Lower leg skin (tissue), 4 donors: ENCODE data around the gene ZMYND8. TPM values are rescaled to one million over a fixed set of nuclear protein-coding genes. Genes with fewer than 3 reads are reported as not detected.
"Not testable (repeated sequence)": the region's sequence is repeated elsewhere in the genome, so short reads cannot be mapped to it uniquely, and the experiment has no call there.

Experiments used
- DNase-seq, 2 donors: peaks; one replicate each; pipeline ENCODE4 v3.0.0-alpha.2; 2019; ENCODE audit warnings: low spot score in 2 of 2
- H3K4me3 ChIP-seq: fragments of 200-600 bp; sonication (generic); 2 replicates; pipeline ENCODE4 v1.5.1; 2017; ENCODE audit warnings: mild to moderate bottlenecking, low read depth; ENCODE audit not compliant: poor library complexity, severe bottlenecking
- CTCF ChIP-seq, 3 donors: fragments of 450-650 bp; IDR thresholded peaks; one replicate each; pipeline ENCODE4 v1.5.1; 2016; ENCODE audit warnings: antibody characterized with exemption in 3 of 3, mild to moderate bottlenecking in 3 of 3, moderate library complexity in 2 of 3
- POLR2A ChIP-seq, 2 donors: fragments of 450-650 bp; IDR thresholded peaks; one replicate each; pipeline ENCODE4 v1.6.1; 2016 to 2017; ENCODE audit warnings: antibody characterized with exemption in 2 of 2, mild to moderate bottlenecking in 1 of 2, moderate library complexity in 1 of 2
- WGBS, 2 donors: methylation state at CpG; one replicate each; pipeline ENCODE4 v1.1.5; 2018; 5-methylcytosine and 5-hydroxymethylcytosine counted together
- intact Hi-C: fragments of 100-400 bp; cut with DNase I; formaldehyde crosslinking; loops from one replicate; pipeline ENCODE4 v1.15.0; 2023; ENCODE audit warnings: low total_unique reads
- total RNA-seq, 4 donors: library from RNA; depleted of rRNA; stranded (reverse); fragments of >200 nt; gene quantifications; one replicate each; pipeline ENCODE4 v1.1.0, GENCODE V29; 2016

The ZMYND8 gene
- total RNA-seq, 4 donors from 2014 or later, result 42.2 to 79.0 (median 65.4) TPM

- no peak for DNase-seq
- no peak overlapping the region for H3K4me3 ChIP-seq
- TF ChIP-seq POLR2A (IDR thresholded peaks at IDR 0.05) (no peak), CTCF (IDR thresholded peaks at IDR 0.05) (no peak)
- intact Hi-C loops, result no loop called here
- 89 to 91% methylated on average over 15 of the region's 15 CpGs for WGBS, 2 donors
Measured at GRCh38 chr20:47370850-47371782, 14.6 kb upstream of the ZMYND8 start.

GRCh38 chr20:47370214-47370613 is 13.7 kb upstream of the ZMYND8 start:
- TF ChIP-seq POLR2A (IDR thresholded peaks at IDR 0.05) (no peak), CTCF (IDR thresholded peaks at IDR 0.05) (no peak)
- DNase-seq, result no peak
- H3K4me3 ChIP-seq, result no peak overlapping the region
- 96% methylated on average over 10 of the region's 10 CpGs for WGBS, 2 donors
- intact Hi-C loops, result no loop called here

GRCh38 chr20:47368301-47368700 is 11.8 kb upstream of the ZMYND8 start:
- 87 to 89% methylated on average over 7 of the region's 7 CpGs for WGBS, 2 donors
- intact Hi-C loops, result no loop called here
- no peak for DNase-seq
- no peak overlapping the region for H3K4me3 ChIP-seq
- TF ChIP-seq CTCF (IDR thresholded peaks at IDR 0.05) (no peak), POLR2A (IDR thresholded peaks at IDR 0.05) (no peak)

- DNase-seq, intact Hi-C loops, H3K4me3 ChIP-seq: not testable (repeated sequence)
- 84 to 87% methylated on average over 11 of the region's 11 CpGs for WGBS, 2 donors
Measured at GRCh38 chr20:47366301-47366700, 9.8 kb upstream of the ZMYND8 start.

- 89 to 93% methylated on average over 13 of the region's 13 CpGs for WGBS, 2 donors
- no peak overlapping the region for H3K4me3 ChIP-seq
- no peak for DNase-seq
- intact Hi-C loops, result no loop called here
- TF ChIP-seq CTCF (IDR thresholded peaks at IDR 0.05), result no peak
- TF ChIP-seq POLR2A (IDR thresholded peaks at IDR 0.05), result no peak
Measured at GRCh38 chr20:47365023-47365764, 8.7 kb upstream of the ZMYND8 start.
